Right atrium auricular region (tissue), 2 donors: ENCODE measurements around the gene VIPR2. TPM values are rescaled to one million over a fixed set of nuclear protein-coding genes. Genes with fewer than 3 reads are reported as not detected.

Experiments used
- DNase-seq: peaks from one replicate; pipeline ENCODE4 v3.0.0-alpha.2; 2019; ENCODE audit warnings: low spot score
- H3K27ac ChIP-seq, 2 donors: fragments of 200-600 bp; sonication (generic); 1 replicate in 1 of 2; 2 replicates in 1 of 2; pipeline ENCODE4 v1.5.1; 2016 to 2019
- H3K27me3 ChIP-seq, 2 donors: fragments of 200-600 bp; sonication (generic); one replicate each; pipeline versions ENCODE4 v1.5.1 to v1.6.0; 2017 to 2019
- H3K36me3 ChIP-seq: fragments of 200-600 bp; sonication (generic); one replicate; pipeline ENCODE4 v1.5.1; 2016
- H3K4me1 ChIP-seq, 2 donors: fragments of 200-600 bp; sonication (generic); one replicate each; pipeline versions ENCODE4 v1.5.1 to v1.6.0; 2017 to 2019
- H3K4me3 ChIP-seq, 2 donors: fragments of 200-600 bp; sonication (generic); 1 replicate in 1 of 2; 2 replicates in 1 of 2; pipeline ENCODE4 v1.5.1; 2017 to 2019; ENCODE audit warnings: mild to moderate bottlenecking in 1 of 2, moderate library complexity in 1 of 2
- H3K9me3 ChIP-seq, 2 donors: fragments of 200-600 bp; sonication (generic); one replicate each; pipeline ENCODE4 v1.5.1; 2019
- CTCF ChIP-seq, 2 donors: fragments of 200-600 bp; sonication (generic); IDR thresholded peaks; one replicate each; pipeline ENCODE4 v1.5.1; 2019; ENCODE audit warnings: antibody characterized with exemption in 2 of 2
- total RNA-seq, 2 donors: library from RNA; depleted of rRNA; stranded (reverse); fragments of >200 nt; gene quantifications; one replicate each; pipeline ENCODE4 v1.1.0, GENCODE V29; 2016

VIPR2 gene
- total RNA-seq, 2 donors from 2014 or later = 3.8 to 13.4 TPM

- Histone ChIP-seq H3K4me1 (no peaks in the 10 kb centered on the region), H3K36me3 (no peaks in the 10 kb centered on the region), H3K4me3 (no peak overlapping the region), H3K9me3 (peaks cover 0 to 8% of the 10 kb centered on the region in 2 donors), H3K27me3 (no peaks in the 10 kb centered on the region), H3K27ac (no peak overlapping the region)
- no peak for TF ChIP-seq CTCF (IDR thresholded peaks at IDR 0.05)
- DNase-seq = no peak
These were observed 151.1 kb downstream of the VIPR2 start for GRCh38 chr7:158993591-158993990.

- no peak for DNase-seq
- H3K36me3 ChIP-seq = no peaks in the 10 kb centered on the region
- no peak overlapping the region for H3K27ac ChIP-seq
- peaks cover 0 to 8% of the 10 kb centered on the region in 2 donors for H3K9me3 ChIP-seq
- no peak for TF ChIP-seq CTCF (IDR thresholded peaks at IDR 0.05)
- H3K4me3 ChIP-seq = no peak overlapping the region
- H3K4me1 ChIP-seq = no peaks in the 10 kb centered on the region
- H3K27me3 ChIP-seq = no peaks in the 10 kb centered on the region
These were observed 151.9 kb downstream of the VIPR2 start for GRCh38 chr7:158992759-158993158.

- TF ChIP-seq CTCF (IDR thresholded peaks at IDR 0.05) = no peak
- H3K27ac ChIP-seq = no peak overlapping the region
- H3K9me3 ChIP-seq = peaks cover 0 to 8% of the 10 kb centered on the region in 2 donors
- DNase-seq = no peak
- no peaks in the 10 kb centered on the region for H3K4me1 ChIP-seq
- H3K36me3 ChIP-seq = no peaks in the 10 kb centered on the region
- H3K27me3 ChIP-seq = no peaks in the 10 kb centered on the region
- no peak overlapping the region for H3K4me3 ChIP-seq
These were observed 152.6 kb downstream of the VIPR2 start for GRCh38 chr7:158991824-158992621.

GRCh38 chr7:158988996-158989395, 155.7 kb downstream of the VIPR2 start:
- Histone ChIP-seq H3K36me3 (no peaks in the 10 kb centered on the region), H3K27me3 (no peaks in the 10 kb centered on the region), H3K27ac (no peak overlapping the region), H3K4me3 (no peak overlapping the region), H3K9me3 (peaks cover 0 to 6% of the 10 kb centered on the region in 2 donors), H3K4me1 (no peaks in the 10 kb centered on the region)
- no peak for TF ChIP-seq CTCF (IDR thresholded peaks at IDR 0.05)
- no peak for DNase-seq

- Histone ChIP-seq H3K27ac (no peak overlapping the region), H3K9me3 (peaks cover 0 to 1% of the 10 kb centered on the region in 2 donors), H3K36me3 (no peaks in the 10 kb centered on the region), H3K27me3 (no peaks in the 10 kb centered on the region), H3K4me1 (no peaks in the 10 kb centered on the region), H3K4me3 (no peak overlapping the region)
- no peak for TF ChIP-seq CTCF (IDR thresholded peaks at IDR 0.05)
- no peak for DNase-seq
These were observed 156.3 kb downstream of the VIPR2 start for GRCh38 chr7:158988302-158988862.
